HepG2 (cell line): Measurements from ENCODE around the gene ERMARD. TPM values are rescaled to one million over a fixed set of nuclear protein-coding genes. Genes with fewer than 3 reads are reported as not detected.

Source experiments
- ARID4A ChIP-seq: sonication (generic); formaldehyde crosslinking; IDR thresholded peaks from 2 replicates; pipeline ENCODE4 v1.5.0; 2020; ENCODE audit warnings: mild to moderate bottlenecking, missing genetic modification reagents, borderline replicate concordance
- JUNB ChIP-seq: sonication (generic); formaldehyde crosslinking; IDR thresholded peaks from 2 replicates; pipeline ENCODE4 v1.8.0; 2022; ENCODE audit warnings: missing genetic modification reagents, mild to moderate bottlenecking, borderline replicate concordance
- NR2F6 ChIP-seq, 2 experiments: IDR thresholded peaks; 2 replicates each; pipeline ENCODE4 v1.6.1; 2016; ENCODE audit warnings: antibody characterized with exemption in 1 of 2, mild to moderate bottlenecking in 1 of 2
- ZNF546 ChIP-seq: sonication (generic); formaldehyde crosslinking; conservative IDR thresholded peaks from 2 replicates; pipeline ENCODE4 v1.8.1; 2023; ENCODE audit warnings: mild to moderate bottlenecking, missing genetic modification reagents
- polyA plus RNA-seq, 8 experiments: library from polyadenylated mRNA; depleted of rRNA in 3 of 8; stranded (reverse) in 7 of 8; unstranded in 1 of 8; fragments of >200 nt; fragmentation: Illumina TruSeq in 4 of 8; extraction: Trizol in 4 of 8; gene quantifications; 2 replicates each; pipeline versions ENCODE4 v1.2.1 to v1.2.3, GENCODE V29; 2011 to 2016; ENCODE audit warnings: low read depth in 4 of 8, missing spikeins in 1 of 8, mixed read lengths in 1 of 8; ENCODE audit not compliant: insufficient read depth in 1 of 8
- total RNA-seq, 5 experiments: library from RNA; depleted of rRNA; stranded (reverse); fragments of >200 nt; fragmentation: Illumina TruSeq; extraction: Trizol; gene quantifications; 2 replicates each; pipeline ENCODE4 v1.2.3, GENCODE V29; 2016; ENCODE audit warnings: low read depth in 1 of 5
- TF ChIP-seq, protein P1 (sequence below): sonication (generic); formaldehyde crosslinking; IDR thresholded peaks from 2 replicates; pipeline ENCODE4 v1.4.0; 2020; ENCODE audit warnings: missing genetic modification reagents, mild to moderate bottlenecking, borderline replicate concordance
- TF ChIP-seq, protein P2 (sequence below): sonication (generic); formaldehyde crosslinking; IDR thresholded peaks from 2 replicates; pipeline ENCODE4 v1.4.0; 2020; ENCODE audit warnings: missing genetic modification reagents

The ERMARD gene
- total and polyA plus RNA-seq, 2 of the 13 experiments (the other 11 are each of a cell fraction or from before 2014, with no cell fraction given): 8.8 to 10.7 TPM

DNA sequence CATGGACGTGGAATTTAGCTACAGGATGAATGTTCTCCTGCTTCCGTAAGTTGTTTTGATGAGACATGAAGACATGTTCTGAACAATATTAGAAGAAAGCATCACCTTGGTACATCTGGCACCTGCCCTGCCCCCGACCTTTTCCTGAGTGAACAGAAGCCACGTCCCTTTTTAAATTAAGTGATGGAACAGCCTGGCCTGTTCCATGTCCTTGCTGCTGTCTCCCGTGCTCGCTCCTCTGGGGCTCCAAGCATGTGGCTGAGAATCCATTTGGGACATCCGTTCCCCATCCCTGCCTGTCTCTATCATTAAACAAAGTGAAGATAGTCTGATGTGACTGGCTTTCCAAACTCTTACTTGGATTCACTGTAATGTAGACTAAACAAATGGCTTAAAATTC lies 36.4 kb downstream of the ERMARD start (continued):
- no peak for TF ChIP-seq ARID4A
- no peak for TF ChIP-seq JUNB (CRISPR knock-in tag)
- TF ChIP-seq, protein P1, sequence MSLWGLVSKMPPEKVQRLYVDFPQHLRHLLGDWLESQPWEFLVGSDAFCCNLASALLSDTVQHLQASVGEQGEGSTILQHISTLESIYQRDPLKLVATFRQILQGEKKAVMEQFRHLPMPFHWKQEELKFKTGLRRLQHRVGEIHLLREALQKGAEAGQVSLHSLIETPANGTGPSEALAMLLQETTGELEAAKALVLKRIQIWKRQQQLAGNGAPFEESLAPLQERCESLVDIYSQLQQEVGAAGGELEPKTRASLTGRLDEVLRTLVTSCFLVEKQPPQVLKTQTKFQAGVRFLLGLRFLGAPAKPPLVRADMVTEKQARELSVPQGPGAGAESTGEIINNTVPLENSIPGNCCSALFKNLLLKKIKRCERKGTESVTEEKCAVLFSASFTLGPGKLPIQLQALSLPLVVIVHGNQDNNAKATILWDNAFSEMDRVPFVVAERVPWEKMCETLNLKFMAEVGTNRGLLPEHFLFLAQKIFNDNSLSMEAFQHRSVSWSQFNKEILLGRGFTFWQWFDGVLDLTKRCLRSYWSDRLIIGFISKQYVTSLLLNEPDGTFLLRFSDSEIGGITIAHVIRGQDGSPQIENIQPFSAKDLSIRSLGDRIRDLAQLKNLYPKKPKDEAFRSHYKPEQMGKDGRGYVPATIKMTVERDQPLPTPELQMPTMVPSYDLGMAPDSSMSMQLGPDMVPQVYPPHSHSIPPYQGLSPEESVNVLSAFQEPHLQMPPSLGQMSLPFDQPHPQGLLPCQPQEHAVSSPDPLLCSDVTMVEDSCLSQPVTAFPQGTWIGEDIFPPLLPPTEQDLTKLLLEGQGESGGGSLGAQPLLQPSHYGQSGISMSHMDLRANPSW (CRISPR knock-in tag): no peak
- TF ChIP-seq NR2F6 (IDR thresholded peaks at IDR 0.05): no peak
- TF ChIP-seq NR2F6 (CRISPR knock-in tag; IDR thresholded peaks at IDR 0.05): no peak
- no peak for TF ChIP-seq ZNF546 (CRISPR knock-in tag)
- TF ChIP-seq, protein P2, sequence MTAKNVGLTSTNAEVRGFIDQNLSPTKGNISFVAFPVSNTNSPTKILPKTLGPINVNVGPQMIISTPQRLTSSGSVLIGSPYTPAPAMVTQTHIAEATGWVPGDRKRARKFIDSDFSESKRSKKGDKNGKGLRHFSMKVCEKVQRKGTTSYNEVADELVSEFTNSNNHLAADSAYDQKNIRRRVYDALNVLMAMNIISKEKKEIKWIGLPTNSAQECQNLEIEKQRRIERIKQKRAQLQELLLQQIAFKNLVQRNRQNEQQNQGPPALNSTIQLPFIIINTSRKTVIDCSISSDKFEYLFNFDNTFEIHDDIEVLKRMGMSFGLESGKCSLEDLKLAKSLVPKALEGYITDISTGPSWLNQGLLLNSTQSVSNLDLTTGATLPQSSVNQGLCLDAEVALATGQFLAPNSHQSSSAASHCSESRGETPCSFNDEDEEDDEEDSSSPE (CRISPR knock-in tag): no peak
